ENCODE measurements around the gene NFILZ.

DNA sequence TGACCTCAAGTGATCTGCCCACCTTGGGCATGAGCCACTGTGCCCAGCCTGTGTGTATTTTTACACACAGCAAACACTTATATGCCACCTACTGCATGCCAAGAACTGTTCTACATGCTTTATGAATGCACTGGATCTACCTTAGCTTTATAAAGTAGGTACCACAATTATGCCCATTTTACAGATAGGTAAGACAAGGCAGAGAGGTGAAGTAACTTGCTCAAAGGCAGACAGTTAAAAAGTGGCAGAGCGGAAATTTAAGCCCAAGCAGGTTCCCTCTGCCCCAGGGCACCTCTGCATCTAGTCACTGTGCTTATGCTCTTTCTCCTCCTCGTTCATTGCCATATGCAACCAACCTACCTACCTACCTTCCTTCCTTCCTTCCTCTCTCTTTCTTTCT lies 30.4 kb upstream of the NFILZ start:
- TF ChIP-seq, protein P1, sequence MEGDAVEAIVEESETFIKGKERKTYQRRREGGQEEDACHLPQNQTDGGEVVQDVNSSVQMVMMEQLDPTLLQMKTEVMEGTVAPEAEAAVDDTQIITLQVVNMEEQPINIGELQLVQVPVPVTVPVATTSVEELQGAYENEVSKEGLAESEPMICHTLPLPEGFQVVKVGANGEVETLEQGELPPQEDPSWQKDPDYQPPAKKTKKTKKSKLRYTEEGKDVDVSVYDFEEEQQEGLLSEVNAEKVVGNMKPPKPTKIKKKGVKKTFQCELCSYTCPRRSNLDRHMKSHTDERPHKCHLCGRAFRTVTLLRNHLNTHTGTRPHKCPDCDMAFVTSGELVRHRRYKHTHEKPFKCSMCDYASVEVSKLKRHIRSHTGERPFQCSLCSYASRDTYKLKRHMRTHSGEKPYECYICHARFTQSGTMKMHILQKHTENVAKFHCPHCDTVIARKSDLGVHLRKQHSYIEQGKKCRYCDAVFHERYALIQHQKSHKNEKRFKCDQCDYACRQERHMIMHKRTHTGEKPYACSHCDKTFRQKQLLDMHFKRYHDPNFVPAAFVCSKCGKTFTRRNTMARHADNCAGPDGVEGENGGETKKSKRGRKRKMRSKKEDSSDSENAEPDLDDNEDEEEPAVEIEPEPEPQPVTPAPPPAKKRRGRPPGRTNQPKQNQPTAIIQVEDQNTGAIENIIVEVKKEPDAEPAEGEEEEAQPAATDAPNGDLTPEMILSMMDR (IDR thresholded peaks at IDR 0.05) = no peak
- TF ChIP-seq POLR2AphosphoS5 (IDR thresholded peaks at IDR 0.05) (no peak), POLR2A (IDR thresholded peaks at IDR 0.05) (no peak), EP300 (IDR thresholded peaks at IDR 0.05) (no peak)
